ENCODE measurements around the gene HNRNPF.
A peak's percentile ranks its signal among the peaks of the same experiment; 100 is the strongest.

HNRNPF gene

DNA sequence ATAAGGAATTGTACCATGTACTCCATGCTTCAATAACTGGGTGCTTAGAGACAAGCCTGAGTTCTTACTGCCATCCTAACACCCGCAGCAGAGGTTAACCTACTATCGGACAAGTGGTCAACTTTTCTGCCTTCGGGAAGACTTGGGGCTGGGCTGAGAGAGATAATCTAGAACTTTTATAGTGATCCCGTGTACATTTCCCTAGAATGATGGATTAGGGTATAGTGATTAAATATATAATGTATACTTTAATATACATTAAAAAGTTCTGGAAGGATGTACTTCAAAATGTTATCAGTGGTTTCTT, 12.2 kb upstream of the HNRNPF start:
- DNase-seq (ENCODE audit: low read depth): no peak

DNA sequence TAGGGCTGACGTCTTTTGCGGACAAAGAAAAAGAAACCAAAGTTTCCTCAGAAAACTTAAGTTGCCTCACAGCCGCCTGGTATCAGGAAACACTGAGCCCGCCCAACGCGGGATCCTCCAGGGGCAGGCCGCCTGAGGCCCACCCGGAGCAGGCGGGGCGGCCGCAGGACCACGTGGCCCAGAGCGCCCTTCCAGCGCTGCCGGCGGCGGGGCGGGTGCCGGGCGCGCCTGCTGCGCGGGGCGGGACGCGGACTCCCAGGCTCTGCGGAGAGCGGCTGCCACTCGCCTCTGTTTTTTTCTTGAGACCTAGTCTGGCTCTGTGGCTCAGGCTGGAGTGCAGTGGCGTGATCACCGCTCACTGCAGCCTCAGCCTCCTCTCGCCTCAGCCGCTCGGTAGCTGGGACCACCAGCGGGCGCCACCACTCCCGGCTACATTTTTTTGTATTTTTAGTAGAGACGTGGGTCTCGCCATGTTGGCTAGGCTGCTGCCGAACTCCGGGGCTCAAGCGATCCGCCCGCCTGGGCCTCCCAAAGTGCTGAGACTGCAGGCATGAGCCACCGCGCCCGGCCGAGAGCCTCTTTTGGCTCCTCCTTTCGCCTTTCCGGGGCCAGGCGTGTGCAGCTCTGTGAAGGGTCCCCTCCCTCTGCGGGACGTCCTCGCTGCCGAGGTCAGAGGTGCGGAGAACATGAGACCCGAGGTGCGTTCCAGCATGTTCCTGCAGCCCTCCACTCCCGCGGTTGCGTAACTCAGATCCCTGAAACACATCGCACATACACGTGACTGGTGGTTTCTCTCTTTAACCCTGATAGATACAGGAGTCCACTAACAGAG, 11.6 kb upstream of the HNRNPF start:
- DNase-seq (ENCODE audit: low read depth): no peak

DNA sequence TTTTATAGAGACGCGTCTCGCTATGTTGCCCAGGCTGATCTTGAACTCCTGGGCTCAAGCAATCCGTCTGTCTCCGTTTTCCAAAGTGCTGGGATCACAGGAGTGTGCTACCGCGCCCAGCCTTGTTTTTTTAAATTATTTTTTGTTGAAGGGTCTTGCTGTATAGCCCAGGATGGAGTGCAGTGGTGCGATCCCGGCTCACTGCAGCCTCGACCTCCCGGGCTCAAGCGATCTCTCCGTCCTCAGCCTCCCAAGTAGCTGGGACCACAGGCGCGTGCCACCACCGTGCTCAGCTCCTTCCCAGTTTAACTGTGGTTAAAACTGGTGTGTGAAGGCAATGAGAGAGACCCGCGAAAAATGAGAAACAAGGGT, 11.0 kb upstream of the HNRNPF start:
- no peak for DNase-seq (ENCODE audit: low read depth)

DNA sequence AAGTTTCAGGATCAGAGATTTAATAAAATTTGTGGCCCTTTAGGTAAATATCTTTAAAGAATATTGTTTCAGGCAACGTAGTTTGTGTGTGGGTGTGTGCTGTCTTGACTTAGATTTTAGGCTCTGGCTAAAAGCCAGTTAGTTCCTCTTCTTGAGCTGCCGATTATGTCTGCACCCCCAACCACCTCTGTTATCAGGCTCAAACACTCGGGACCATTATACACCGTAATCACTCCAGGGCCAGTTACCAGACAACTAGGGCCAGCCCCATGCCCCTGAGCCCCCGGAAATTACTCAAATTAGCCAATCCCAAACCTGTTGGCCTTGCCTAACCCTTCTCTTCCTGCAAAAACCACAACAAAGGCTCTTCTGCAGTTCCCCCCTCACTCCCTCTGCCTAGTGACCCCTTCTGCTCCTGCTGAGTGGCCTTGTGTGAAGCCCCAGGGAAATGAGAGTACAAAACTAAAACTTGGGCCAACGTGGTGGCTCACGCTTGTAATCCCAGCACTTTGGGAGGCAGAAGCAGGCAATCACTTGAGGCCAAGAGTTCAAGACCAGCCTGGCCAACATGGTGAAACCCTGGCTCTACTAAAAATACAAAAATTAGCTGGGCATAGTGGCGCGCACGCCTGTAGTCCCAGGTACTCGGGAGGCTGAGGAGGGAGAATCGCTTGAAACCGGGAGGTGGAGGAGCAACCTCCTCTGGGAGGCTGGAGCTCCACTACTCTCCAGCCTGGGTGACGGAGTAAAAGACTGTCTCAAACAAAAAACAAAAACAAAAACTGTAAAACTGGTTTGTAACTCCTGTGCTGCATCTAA, 9.2 kb upstream of the HNRNPF start:
- no peak for DNase-seq (ENCODE audit: low read depth)

DNA sequence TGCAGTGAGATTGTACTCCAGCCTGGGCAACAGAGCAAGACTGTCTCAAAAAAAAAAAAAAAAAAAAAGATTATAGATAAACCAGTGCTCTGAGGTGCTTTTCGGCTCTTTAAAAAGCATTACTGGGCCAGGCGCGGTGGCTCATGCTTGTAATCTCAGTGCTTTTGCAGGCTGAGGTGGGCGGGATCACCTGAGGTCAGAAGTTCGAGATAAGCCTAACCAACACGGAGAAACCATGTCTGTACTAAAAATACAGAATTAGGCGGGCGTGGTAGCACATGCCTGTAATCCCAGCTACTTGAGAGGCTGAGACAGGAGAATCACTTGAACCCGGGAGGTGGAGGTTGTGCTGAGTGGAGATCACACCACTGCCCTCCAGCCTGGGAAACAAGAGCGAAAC, 6.6 kb upstream of the HNRNPF start:
- no peak for DNase-seq (ENCODE audit: low read depth)

- no peak for DNase-seq (ENCODE audit: low read depth)
These were observed 2.5 kb upstream of the HNRNPF start for GRCh38 chr10:43411536-43411935.

DNA sequence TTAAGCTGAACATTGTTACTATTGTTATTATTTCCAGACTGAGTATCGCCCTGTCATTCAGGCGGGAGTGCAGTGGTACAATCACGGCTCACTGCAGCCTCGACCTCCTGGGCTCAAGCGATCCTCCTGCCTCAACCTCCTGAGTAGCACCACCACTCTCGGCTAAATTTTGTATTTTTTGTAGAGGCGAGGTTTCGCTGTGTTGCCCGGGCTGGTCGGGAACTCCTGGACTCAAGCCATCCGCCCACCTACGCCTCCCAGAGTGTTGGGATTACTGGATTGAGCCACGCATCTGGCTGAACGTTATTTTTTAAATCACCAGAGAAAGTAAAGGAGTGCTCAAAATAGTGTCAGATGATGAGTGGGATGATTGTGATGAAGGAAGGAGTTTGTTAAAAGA, 1.4 kb upstream of the HNRNPF start:
- no peak for DNase-seq (ENCODE audit: low read depth)

DNA sequence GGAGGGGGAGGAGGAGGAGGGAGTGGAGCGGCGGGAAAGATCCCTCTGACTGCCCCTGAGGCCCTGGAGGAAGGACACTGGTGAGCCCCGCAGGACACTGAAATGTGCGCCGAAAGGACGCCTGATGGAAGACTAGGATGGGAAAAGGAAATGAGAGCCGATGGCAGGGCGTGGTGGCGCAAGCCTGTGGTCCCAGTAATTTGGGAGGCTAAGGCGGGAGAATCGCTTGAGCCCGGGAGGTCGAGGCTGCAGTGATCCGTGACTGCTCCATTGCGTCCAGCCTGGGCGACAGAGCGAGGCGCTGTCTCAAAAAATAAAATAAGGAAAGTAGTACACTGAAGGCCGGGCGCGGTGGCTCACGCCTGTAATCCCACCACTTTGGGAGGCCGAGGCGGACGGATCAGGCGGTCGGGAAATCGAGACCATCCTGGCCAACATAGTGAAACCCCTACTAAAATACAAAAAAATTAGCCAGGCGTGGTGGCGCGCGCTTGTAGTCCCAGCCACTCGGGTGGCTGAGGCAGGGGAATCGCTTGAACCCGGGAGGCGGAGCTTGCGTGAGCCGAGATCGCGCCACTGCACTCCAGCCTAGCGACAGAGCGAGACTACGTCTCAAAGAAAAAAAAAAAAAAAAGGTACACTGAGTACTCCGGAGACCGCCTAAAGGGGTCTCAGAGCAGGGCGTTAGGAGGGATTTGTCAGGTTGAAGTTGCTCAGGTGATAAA, 561 bp upstream of the HNRNPF start:
- no peak for DNase-seq (ENCODE audit: low read depth)

DNA sequence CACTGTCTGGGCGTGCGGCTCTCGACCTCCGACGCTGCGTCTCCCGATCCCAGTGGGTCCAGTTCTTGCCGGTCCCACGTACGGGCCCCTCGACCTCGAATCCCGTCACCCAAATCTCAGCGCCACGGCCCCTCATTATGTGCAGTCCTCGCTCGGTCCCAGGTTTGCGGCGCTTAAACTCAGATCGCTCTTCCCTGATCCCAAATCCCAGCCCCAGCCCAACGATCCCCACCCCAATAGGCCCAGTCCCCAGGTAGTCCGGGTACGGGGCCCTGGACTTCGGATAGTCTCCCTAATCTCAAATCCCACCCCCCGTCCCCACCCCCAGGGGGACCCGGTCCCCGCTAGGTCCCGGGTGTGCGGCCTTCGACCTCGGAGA, 666 bp downstream of the HNRNPF start:
- DNase-seq (ENCODE audit: low read depth): no peak

DNA sequence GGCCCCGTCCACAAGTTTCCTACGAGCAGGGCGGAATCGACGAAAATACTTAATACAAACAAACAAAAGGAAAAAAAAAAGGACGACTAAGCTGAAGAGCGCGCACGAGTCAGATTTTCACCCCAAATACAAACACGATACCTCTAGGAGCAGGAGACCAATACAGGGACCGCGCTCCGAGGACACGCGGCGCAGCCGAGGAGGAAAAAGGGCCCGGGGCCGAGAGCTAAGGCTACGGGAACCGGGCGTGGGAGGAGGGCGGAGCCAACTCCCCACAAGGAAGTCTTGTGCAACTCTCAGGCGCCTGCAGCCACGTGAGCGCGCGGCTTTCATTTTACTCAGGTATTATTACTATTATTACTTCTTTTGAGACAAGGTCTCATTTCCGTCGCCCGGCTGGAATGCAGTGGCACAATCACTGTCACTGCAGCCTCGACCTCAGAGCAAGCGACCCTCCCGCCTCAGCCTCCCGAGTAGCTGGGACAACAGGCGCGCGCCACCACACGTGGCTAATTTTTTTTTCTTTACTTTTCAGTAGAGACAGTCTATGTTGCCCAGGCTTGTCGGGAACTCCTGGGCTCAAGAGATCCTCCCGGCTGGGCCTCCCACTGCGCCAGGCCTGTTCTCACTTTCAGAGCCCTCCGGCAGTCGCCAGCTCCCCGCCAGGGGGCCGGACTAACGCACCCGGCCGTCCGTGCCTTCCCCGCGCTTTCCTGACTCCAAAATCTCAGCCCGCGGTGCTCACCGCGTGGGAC, 1.2 kb downstream of the HNRNPF start:
- peak; percentile 35 for DNase-seq (ENCODE audit: low read depth)

GRCh38 chr10:43407148-43407575, 1.8 kb downstream of the HNRNPF start:
- no peak for DNase-seq (ENCODE audit: low read depth)

GRCh38 chr10:43404704-43405084, 4.3 kb downstream of the HNRNPF start:
- no peak for DNase-seq (ENCODE audit: low read depth)

- no peak for DNase-seq (ENCODE audit: low read depth)
These were observed 4.9 kb downstream of the HNRNPF start for GRCh38 chr10:43403911-43404703.

GRCh38 chr10:43402880-43403452, 6.0 kb downstream of the HNRNPF start:
- no peak for DNase-seq (ENCODE audit: low read depth)

DNA sequence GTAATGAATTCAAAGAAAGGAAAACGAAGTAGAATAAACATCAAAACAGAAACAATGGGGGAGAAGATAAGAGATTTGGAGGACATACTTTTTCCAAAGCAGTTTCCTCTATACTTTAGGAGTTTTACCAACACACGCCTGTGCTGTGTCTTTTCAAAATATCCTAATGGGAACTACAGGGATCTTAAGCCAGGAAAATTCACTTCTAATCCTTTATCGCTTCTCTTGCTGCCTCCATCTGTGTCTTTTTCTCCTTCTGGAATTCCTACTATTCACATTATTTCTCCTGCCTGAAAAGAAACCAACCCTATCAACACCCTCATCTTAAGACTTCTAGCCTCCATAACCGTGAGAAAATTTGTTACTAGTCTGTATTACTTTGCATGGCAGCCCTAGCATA, 6.8 kb downstream of the HNRNPF start:
- no peak for DNase-seq (ENCODE audit: low read depth)

- DNase-seq (ENCODE audit: low read depth): no peak
These were observed 7.4 kb downstream of the HNRNPF start for GRCh38 chr10:43401627-43402026.

GRCh38 chr10:43399320-43400310, 9.4 kb downstream of the HNRNPF start:
- DNase-seq (ENCODE audit: low read depth): peak; percentile 29

GRCh38 chr10:43398939-43399319, 10.1 kb downstream of the HNRNPF start:
- no peak for DNase-seq (ENCODE audit: low read depth)

GRCh38 chr10:43396928-43397624, 11.9 kb downstream of the HNRNPF start:
- no peak for DNase-seq (ENCODE audit: low read depth)

All from GM04503 (cell line).